NCI-H2171 treated with DMSO at 0.1 percent for 48 hours (cell line): Measurements from ENCODE around the gene SH3BP5L.
A peak's percentile ranks its signal among the peaks of the same experiment; 100 is the strongest.
"Not testable (repeated sequence)": the region's sequence is repeated elsewhere in the genome, so short reads cannot be mapped to it uniquely, and the experiment has no call there.

Experiments used
- DNase-seq: peaks from one replicate; lab custom pipeline; 2025; lab: John Stamatoyannopoulos, UW

SH3BP5L gene

GRCh38 chr1:248810000-248810726 lies 15.6 kb downstream of the SH3BP5L start:
- no peak for DNase-seq

- no peak for DNase-seq
Measured at GRCh38 chr1:248808876-248809275, 16.8 kb downstream of the SH3BP5L start.

- peak; percentile 3 for DNase-seq
Measured at GRCh38 chr1:248807067-248807737, 18.5 kb downstream of the SH3BP5L start.

GRCh38 chr1:248805876-248806275 lies 19.8 kb downstream of the SH3BP5L start:
- no peak for DNase-seq

- no peak for DNase-seq
Measured at GRCh38 chr1:248804771-248805681, 20.7 kb downstream of the SH3BP5L start.

- not testable (repeated sequence) for DNase-seq
Measured at GRCh38 chr1:248803501-248803900, 22.2 kb downstream of the SH3BP5L start.

GRCh38 chr1:248802454-248802853 lies 23.3 kb downstream of the SH3BP5L start:
- DNase-seq = no peak

GRCh38 chr1:248800459-248800858 lies 25.3 kb downstream of the SH3BP5L start:
- DNase-seq = no peak

GRCh38 chr1:248798791-248799190 lies 26.9 kb downstream of the SH3BP5L start:
- DNase-seq = no peak

GRCh38 chr1:248794663-248795062 lies 31.1 kb downstream of the SH3BP5L start:
- not testable (repeated sequence) for DNase-seq

- no peak for DNase-seq
Measured at GRCh38 chr1:248793592-248793991, 32.1 kb downstream of the SH3BP5L start.

GRCh38 chr1:248792342-248792741 lies 33.4 kb downstream of the SH3BP5L start:
- no peak for DNase-seq

- no peak for DNase-seq
Measured at GRCh38 chr1:248791010-248791409, 34.7 kb downstream of the SH3BP5L start.

GRCh38 chr1:248790456-248790855 lies 35.3 kb downstream of the SH3BP5L start:
- DNase-seq = no peak

GRCh38 chr1:248789337-248789736 lies 36.4 kb downstream of the SH3BP5L start:
- DNase-seq = not testable (repeated sequence)

- no peak for DNase-seq
Measured at GRCh38 chr1:248788327-248788726, 37.4 kb downstream of the SH3BP5L start.

- DNase-seq = no peak
Measured at GRCh38 chr1:248787430-248787829, 38.3 kb downstream of the SH3BP5L start.

- no peak for DNase-seq
Measured at GRCh38 chr1:248786156-248786555, 39.6 kb downstream of the SH3BP5L start.

- DNase-seq = no peak
Measured at GRCh38 chr1:248783367-248783766, 42.3 kb downstream of the SH3BP5L start.

GRCh38 chr1:248782416-248783141 lies 43.1 kb downstream of the SH3BP5L start:
- peak; percentile 75 for DNase-seq

GRCh38 chr1:248779350-248779749 lies 46.4 kb downstream of the SH3BP5L start:
- no peak for DNase-seq

- no peak for DNase-seq
Measured at GRCh38 chr1:248778906-248779305, 46.8 kb downstream of the SH3BP5L start.
